GM12865 (cell line): Measurements from ENCODE around the gene SMYD2.
A peak's percentile ranks its signal among the peaks of the same experiment; 100 is the strongest.

ENCODE experiments used
- DNase-seq: peaks from one replicate; pipeline ENCODE4 v3.0.0; 2010; ENCODE audit warnings: low read depth
- H3K4me3 ChIP-seq: 2 replicates; pipeline ENCODE4 v1.5.1; 2011; ENCODE audit warnings: mild to moderate bottlenecking, low read depth, low read length, control low read depth
- CTCF ChIP-seq: IDR thresholded peaks from 2 replicates; pipeline ENCODE4 v1.5.1; 2011; ENCODE audit warnings: low read length, control low read depth, low read depth, inconsistent platforms; ENCODE audit not compliant: insufficient read depth; ENCODE audit errors: missing control alignments

SMYD2 gene

GRCh38 chr1:214329470-214330220, 48.7 kb downstream of the SMYD2 start:
- no peak overlapping the region for H3K4me3 ChIP-seq
- no peak for TF ChIP-seq CTCF

GRCh38 chr1:214330222-214330621, 49.3 kb downstream of the SMYD2 start:
- no peak overlapping the region for H3K4me3 ChIP-seq
- no peak for DNase-seq

More at GRCh38 chr1:214329470-214330220, 48.7 kb downstream of the SMYD2 start:
- DNase-seq = no peak

DNA sequence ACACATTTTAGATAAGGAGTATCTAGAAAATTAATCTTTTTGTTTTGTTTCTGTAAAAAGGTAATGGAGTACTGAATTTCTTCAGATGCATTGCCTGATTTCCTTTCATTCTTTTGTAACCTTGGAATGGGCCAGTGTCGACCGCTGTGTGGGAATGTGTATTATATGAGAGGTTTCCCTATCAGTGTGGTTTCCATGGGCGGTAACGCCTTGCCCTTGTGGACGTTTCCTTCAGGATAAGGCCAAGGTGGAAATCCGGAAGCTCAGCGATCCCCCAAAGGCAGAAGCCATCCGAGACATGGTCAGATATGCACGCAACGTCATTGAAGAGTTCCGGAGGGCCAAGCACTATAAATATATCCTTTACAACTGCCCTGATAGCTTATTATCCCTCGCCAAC, 49.8 kb downstream of the SMYD2 start:
- TF ChIP-seq CTCF = no peak
- H3K4me3 ChIP-seq = no peak overlapping the region
- DNase-seq = no peak

More at GRCh38 chr1:214330222-214330621, 49.3 kb downstream of the SMYD2 start:
- no peak for TF ChIP-seq CTCF

GRCh38 chr1:214331180-214331579, 50.2 kb downstream of the SMYD2 start:
- no peak for DNase-seq
- no peak for TF ChIP-seq CTCF
- H3K4me3 ChIP-seq = no peak overlapping the region

DNA sequence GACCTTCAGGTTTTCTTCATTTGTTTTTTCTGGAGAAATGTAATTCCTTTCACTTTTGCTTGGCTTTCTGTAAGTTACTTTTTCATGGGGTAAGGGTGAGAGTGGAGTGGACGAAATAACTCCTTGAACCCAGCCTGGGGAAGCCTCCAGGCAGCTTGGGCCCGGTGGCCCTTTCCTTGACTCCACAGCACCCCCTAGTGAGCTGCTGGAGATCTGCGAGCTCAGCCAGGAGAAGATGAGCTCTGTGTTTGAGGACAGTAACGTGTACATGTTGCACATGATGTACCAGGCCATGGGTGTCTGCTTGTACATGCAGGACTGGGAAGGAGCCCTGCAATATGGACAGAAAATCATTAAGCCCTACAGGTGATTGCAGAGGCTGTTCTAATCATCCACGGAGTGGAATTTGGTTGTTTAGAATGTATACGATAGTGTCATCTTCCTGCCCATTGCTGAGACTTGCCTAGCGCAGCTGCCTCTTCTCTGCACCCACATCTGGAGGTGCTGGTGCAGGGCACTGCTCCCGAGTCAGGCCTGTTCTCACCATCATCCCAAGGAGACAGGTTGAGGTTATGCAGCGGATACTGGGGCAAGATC, 51.0 kb downstream of the SMYD2 start:
- peak; percentile 64 for DNase-seq
- no peak overlapping the region for H3K4me3 ChIP-seq
- TF ChIP-seq CTCF = peak; percentile 93

DNA sequence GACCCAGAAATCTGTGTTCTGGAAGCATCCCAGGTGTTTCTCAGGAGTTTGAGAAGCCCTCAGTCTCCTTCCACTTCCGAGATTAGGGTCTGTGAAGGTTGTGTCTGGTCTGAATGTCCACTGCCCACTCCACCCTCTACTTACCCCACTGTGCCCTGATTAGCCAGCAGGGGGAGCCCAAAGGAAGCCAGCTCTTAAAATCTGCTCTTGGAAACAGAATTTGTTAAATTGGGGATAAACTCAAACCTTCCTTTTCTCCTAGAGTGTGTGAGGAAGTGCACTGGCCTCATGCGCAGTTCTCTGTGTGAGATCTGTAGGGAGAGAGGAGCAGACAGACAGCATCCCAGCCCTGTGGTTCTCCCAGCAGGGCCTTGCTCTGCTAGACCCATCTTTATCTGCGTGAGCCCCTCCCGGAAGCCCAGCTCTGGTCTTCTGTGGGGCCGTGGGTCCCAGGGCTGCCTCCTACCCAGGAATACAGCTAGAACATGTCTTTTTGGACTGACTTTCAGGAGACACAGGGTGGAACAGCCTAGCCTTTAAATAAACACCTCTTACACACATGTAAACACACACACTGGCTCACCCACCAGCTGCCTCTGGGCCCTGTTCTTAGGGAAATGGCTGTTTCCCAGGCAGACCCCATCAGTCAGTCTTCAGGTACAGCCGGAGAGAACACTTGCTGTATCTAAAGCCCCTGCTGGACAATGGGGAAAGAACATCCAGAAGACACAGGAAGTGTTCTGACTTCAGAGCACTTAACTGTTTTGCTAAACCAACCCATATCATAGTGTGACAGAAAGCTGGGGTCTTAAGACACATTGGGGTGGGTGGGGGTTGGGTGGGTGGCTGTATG, 52.2 kb downstream of the SMYD2 start:
- DNase-seq = peak; percentile 48
- no peak overlapping the region for H3K4me3 ChIP-seq
- TF ChIP-seq CTCF = peak; percentile 85
